Stomach (tissue), 9 donors: ENCODE measurements around the gene STRA8. TPM values are rescaled to one million over a fixed set of nuclear protein-coding genes. Genes with fewer than 3 reads are reported as not detected.

Experiments
- DNase-seq, 2 donors: peaks; one replicate each; pipeline versions ENCODE4 v3.0.0 to v3.0.0-alpha.2; 2013 to 2019
- H3K27ac ChIP-seq, 5 donors: fragments of 200-600 bp in 4 of 5; sonication (generic) in 4 of 5; one replicate each; pipeline ENCODE4 v1.5.1; 2013 to 2019; ENCODE audit warnings: mild to moderate bottlenecking in 1 of 5, moderate library complexity in 1 of 5
- H3K27me3 ChIP-seq, 3 donors: fragments of 200-600 bp; sonication (generic); one replicate each; pipeline ENCODE4 v1.5.1; 2017 to 2019; ENCODE audit warnings: mixed run types in 1 of 3
- H3K36me3 ChIP-seq, 4 donors: fragments of 200-600 bp; sonication (generic); 1 replicate in 3 of 4; 2 replicates in 1 of 4; pipeline ENCODE4 v1.5.1; 2016 to 2019
- H3K4me1 ChIP-seq, 4 donors: fragments of 200-600 bp; sonication (generic); one replicate each; pipeline ENCODE4 v1.5.1; 2016 to 2019
- H3K4me3 ChIP-seq, 4 donors: fragments of 200-600 bp; sonication (generic) in 3 of 4; one replicate each; pipeline ENCODE4 v1.5.1; 2016 to 2019; ENCODE audit warnings: mild to moderate bottlenecking in 1 of 4
- H3K9me3 ChIP-seq, 4 donors: fragments of 200-600 bp; sonication (generic); one replicate each; pipeline ENCODE4 v1.5.1; 2016 to 2019
- EP300 ChIP-seq: sonication (generic); formaldehyde crosslinking; IDR thresholded peaks from one replicate; pipeline ENCODE4 v1.6.1; 2017; ENCODE audit warnings: antibody characterized with exemption
- POLR2A ChIP-seq, 4 donors: fragments of 450-650 bp; IDR thresholded peaks; one replicate each; pipeline ENCODE4 v1.6.1; 2016; ENCODE audit warnings: antibody characterized with exemption in 4 of 4, control low read depth in 2 of 4, mild to moderate bottlenecking in 1 of 4, moderate library complexity in 1 of 4
- POLR2AphosphoS5 ChIP-seq, 3 donors: sonication (generic); formaldehyde crosslinking; IDR thresholded peaks; one replicate each; pipeline ENCODE4 v1.6.1; 2016; ENCODE audit warnings: antibody characterized with exemption in 3 of 3
- WGBS, 5 donors: extraction: QIAGEN DNeasy Blood & Tissue Kit in 3 of 5; methylation state at CpG; one replicate each; pipeline versions ENCODE4 v1.1.5 to v1.1.7; 2013 to 2018; 5-methylcytosine and 5-hydroxymethylcytosine counted together
- intact Hi-C: fragments of 100-400 bp; cut with DNase I; formaldehyde crosslinking; loops from one replicate; pipeline ENCODE4 v1.15.1; 2023; ENCODE audit warnings: low total_unique reads
- polyA plus RNA-seq, 3 donors: library from polyadenylated mRNA; stranded (reverse); fragments of 200-250 nt; gene quantifications; one replicate each; pipeline ENCODE4 v1.2.3, GENCODE V29; 2013
- total RNA-seq, 5 donors: library from RNA; depleted of rRNA; stranded (reverse); fragments of >200 nt; gene quantifications; one replicate each; pipeline versions ENCODE4 v1.1.0 to v1.2.3, GENCODE V29; 2014 to 2016
- TF ChIP-seq, protein P1 (sequence below), 7 experiments: fragments of 450-650 bp in 4 of 7; fragments of 200-600 bp in 3 of 7; sonication (generic) in 3 of 7; IDR thresholded peaks; one replicate each; pipeline ENCODE4 v1.5.1; 2016 to 2019; ENCODE audit warnings: antibody characterized with exemption in 7 of 7, control low read depth in 2 of 7, mild to moderate bottlenecking in 1 of 7
- donor health status: healthy with polysubstance abuse.
- donor health status: Bipolar disorder and iron deficiency.
- donor health status: healthy.

The STRA8 gene
- total and polyA plus RNA-seq, 8 donors = not detected

DNA sequence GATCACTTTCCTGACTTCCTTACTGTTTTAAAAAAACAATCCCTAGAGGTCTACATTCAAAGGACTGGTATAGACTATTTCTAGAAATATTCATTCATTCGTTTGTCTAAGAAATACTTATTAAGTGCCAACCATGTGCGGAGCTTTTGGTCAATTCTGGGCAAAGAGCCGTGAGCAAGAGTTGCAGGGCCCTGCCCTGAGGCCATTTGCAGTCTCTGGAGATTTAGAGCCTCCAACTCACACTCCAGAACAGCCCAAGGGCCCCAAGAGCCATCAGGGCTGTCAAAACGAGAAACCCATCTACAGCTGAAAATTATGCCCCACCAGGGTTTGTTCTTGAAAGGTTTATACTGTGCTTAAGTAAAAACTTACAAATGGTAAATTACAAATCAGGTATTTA is 38.5 kb upstream of the STRA8 start:
- DNase-seq = peak in 1 of 2 donors; percentile 5
- H3K27ac ChIP-seq = no peak overlapping the region
- H3K9me3 ChIP-seq = no peaks in the 10 kb centered on the region
- H3K36me3 ChIP-seq = peaks cover 56 to 98% (median 97%) of the 10 kb centered on the region in 4 donors
- TF ChIP-seq POLR2A (IDR thresholded peaks at IDR 0.05) (no peak), POLR2AphosphoS5 (IDR thresholded peaks at IDR 0.05) (no peak), EP300 (no peak)
- TF ChIP-seq, protein P1, sequence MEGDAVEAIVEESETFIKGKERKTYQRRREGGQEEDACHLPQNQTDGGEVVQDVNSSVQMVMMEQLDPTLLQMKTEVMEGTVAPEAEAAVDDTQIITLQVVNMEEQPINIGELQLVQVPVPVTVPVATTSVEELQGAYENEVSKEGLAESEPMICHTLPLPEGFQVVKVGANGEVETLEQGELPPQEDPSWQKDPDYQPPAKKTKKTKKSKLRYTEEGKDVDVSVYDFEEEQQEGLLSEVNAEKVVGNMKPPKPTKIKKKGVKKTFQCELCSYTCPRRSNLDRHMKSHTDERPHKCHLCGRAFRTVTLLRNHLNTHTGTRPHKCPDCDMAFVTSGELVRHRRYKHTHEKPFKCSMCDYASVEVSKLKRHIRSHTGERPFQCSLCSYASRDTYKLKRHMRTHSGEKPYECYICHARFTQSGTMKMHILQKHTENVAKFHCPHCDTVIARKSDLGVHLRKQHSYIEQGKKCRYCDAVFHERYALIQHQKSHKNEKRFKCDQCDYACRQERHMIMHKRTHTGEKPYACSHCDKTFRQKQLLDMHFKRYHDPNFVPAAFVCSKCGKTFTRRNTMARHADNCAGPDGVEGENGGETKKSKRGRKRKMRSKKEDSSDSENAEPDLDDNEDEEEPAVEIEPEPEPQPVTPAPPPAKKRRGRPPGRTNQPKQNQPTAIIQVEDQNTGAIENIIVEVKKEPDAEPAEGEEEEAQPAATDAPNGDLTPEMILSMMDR (IDR thresholded peaks at IDR 0.05) = no peak
- WGBS, 5 donors = 86 to 92% (median 91%) methylated on average over 4 of the region's 4 CpGs
- H3K4me3 ChIP-seq = no peak overlapping the region
- intact Hi-C loops = no loop called here
- no peaks in the 10 kb centered on the region for H3K27me3 ChIP-seq
- H3K4me1 ChIP-seq = peaks cover 0 to 4% (median 1%) of the 10 kb centered on the region in 4 donors

DNA sequence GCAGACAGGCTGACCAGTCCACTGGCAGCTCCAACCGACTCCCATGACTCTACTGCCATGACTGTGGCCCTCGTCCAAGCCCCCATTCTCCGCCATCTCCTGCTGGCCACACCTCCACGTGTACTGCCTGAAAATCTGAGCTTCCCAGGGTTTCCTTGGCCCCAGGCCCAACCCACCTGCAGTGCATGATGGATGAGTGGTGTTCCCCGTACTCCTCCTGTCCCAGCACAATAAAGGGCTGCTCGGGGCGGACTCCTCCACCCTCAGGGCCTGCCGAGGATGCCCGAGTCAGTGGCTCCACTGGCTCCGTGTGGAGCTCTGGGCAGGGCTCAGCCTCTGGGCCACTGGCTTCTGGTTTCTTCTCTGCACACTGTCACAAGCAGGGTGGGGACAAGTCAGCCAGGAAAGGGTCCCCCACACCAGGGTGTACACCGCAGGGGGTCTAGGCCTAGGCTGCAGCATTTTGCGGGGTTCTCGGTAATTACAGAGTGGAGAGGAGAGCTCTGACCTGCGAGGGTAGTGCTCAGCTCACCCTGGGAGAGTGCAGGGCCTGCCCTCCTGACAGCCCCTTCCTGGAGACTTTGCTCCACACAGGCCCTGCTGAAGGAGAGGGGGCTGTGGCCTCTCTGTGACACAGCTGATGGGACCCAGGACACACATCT is 37.5 kb upstream of the STRA8 start:
- DNase-seq = peak in 1 of 2 donors; percentile 22
- WGBS, 5 donors = 88 to 95% (median 92%) methylated on average over 12 to 14 of the region's 14 CpGs
- intact Hi-C loops = no loop called here
- Histone ChIP-seq H3K36me3 (peaks cover 61 to 100% (median 100%) of the 10 kb centered on the region in 4 donors), H3K27me3 (no peaks in the 10 kb centered on the region), H3K4me3 (no peak overlapping the region), H3K9me3 (no peaks in the 10 kb centered on the region), H3K27ac (no peak overlapping the region), H3K4me1 (peaks cover 0 to 10% (median 5%) of the 10 kb centered on the region in 4 donors)
- TF ChIP-seq, protein P1 (IDR thresholded peaks at IDR 0.05) = no peak
- TF ChIP-seq EP300 (no peak), POLR2AphosphoS5 (IDR thresholded peaks at IDR 0.05) (no peak)

DNA sequence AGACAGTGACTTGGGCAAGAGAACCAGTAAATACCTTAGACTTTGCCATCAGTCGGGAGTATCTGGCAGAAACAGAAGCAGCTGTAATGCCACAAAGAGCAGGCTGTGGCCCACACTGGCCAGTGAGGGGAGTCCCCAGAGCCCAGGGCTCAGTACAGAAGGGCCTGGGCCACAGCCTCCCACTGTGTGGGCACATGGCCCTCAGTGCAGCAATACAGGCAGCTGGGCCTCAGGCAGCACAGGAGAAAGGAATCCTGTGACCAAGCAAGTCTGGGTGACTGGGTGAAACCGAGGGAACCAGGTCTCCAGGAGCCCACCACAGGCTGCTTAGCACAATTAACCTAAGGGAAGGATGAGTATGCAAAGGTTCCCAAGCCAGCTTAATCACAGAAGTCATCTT is 36.3 kb upstream of the STRA8 start:
- DNase-seq = peak in 1 of 2 donors; percentile 15
- intact Hi-C loops = no loop called here
- Histone ChIP-seq H3K27ac (no peak overlapping the region), H3K9me3 (no peaks in the 10 kb centered on the region), H3K27me3 (no peaks in the 10 kb centered on the region), H3K4me3 (no peak overlapping the region), H3K4me1 (peaks cover 0 to 16% (median 8%) of the 10 kb centered on the region in 4 donors), H3K36me3 (peaks cover 69 to 100% (median 100%) of the 10 kb centered on the region in 4 donors)
- TF ChIP-seq EP300 (no peak), POLR2AphosphoS5 (IDR thresholded peaks at IDR 0.05) (no peak), POLR2A (IDR thresholded peaks at IDR 0.05) (no peak)
- TF ChIP-seq, protein P1 (IDR thresholded peaks at IDR 0.05) = no peak
- WGBS, 5 donors = 89 to 100% (median 92%) methylated on average over 2 of the region's 2 CpGs

DNA sequence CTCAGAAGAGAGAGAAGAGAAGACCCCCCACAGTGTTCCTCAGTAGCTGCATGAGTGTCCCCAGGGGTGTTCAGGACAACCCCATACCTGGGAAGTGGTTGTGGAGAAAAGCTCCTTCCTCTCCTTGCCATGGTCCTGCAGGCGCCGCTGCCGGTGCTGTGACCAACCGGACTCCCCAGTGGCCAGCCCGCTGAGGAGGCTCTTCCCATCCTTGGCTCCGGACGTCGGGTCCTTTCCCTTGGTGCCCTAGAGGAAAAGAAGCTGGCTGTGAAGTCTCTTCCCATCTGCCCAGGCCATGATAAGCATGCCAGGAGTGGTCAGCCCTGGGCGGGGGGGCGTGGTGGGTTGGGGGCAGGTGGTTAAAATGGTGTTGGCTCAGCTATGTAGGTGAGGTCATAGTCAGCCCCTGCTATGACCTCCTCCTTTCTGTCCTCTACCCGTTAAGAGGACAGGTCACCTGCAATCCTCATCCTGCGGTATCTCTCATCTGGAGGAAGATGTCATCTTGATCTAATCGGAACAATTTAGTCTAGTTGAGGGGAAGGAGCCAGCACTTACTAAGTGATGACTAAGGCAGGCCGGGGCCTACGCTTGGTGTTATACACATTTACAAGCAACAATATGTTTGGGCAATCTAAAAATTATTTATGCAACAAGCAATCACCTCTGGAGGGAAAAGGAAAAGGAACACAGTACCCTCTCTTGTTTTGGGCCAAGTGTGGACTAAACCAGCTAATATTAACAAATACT is 35.6 kb upstream of the STRA8 start:
- Histone ChIP-seq H3K4me1 (peaks cover 0 to 23% (median 11%) of the 10 kb centered on the region in 4 donors), H3K27me3 (no peaks in the 10 kb centered on the region), H3K9me3 (no peaks in the 10 kb centered on the region), H3K27ac (no peak overlapping the region), H3K36me3 (peaks cover 63 to 100% (median 100%) of the 10 kb centered on the region in 4 donors), H3K4me3 (no peak overlapping the region)
- WGBS, 5 donors = 90 to 96% (median 92%) methylated on average over 11 to 15 of the region's 15 CpGs
- DNase-seq = no peak
- TF ChIP-seq POLR2AphosphoS5 (IDR thresholded peaks at IDR 0.05) = no peak
- TF ChIP-seq, protein P1 (IDR thresholded peaks at IDR 0.05) = no peak
- no peak for TF ChIP-seq EP300
- no peak for TF ChIP-seq POLR2A (IDR thresholded peaks at IDR 0.05)
- intact Hi-C loops = no loop called here
